ENCODE measurements around the gene GNS. TPM values are rescaled to one million over a fixed set of nuclear protein-coding genes. Genes with fewer than 3 reads are reported as not detected.

The GNS gene
- total RNA-seq, 1 experiment from 2014 or later: 139 TPM

GRCh38 chr12:64674367-64674922 is 84.8 kb downstream of the GNS start:
- no peak for DNase-seq (ENCODE audit: low spot score)

GRCh38 chr12:64673490-64674169 is 85.6 kb downstream of the GNS start:
- DNase-seq (ENCODE audit: low spot score): peak; percentile 69

- DNase-seq (ENCODE audit: low spot score): peak; percentile 82
Measured at GRCh38 chr12:64672925-64673409, 86.2 kb downstream of the GNS start.

GRCh38 chr12:64671681-64672080 is 87.5 kb downstream of the GNS start:
- no peak for DNase-seq (ENCODE audit: low spot score)

- no peak for DNase-seq (ENCODE audit: low spot score)
Measured at GRCh38 chr12:64670919-64671639, 88.1 kb downstream of the GNS start.

- no peak for DNase-seq (ENCODE audit: low spot score)
Measured at GRCh38 chr12:64670019-64670418, 89.2 kb downstream of the GNS start.

GRCh38 chr12:64669270-64669842 is 89.8 kb downstream of the GNS start:
- no peak for DNase-seq (ENCODE audit: low spot score)

GRCh38 chr12:64667793-64668192 is 91.4 kb downstream of the GNS start:
- no peak for DNase-seq (ENCODE audit: low spot score)

GRCh38 chr12:64666054-64666914 is 92.9 kb downstream of the GNS start:
- DNase-seq (ENCODE audit: low spot score): no peak

GRCh38 chr12:64665514-64665913 is 93.7 kb downstream of the GNS start:
- no peak for DNase-seq (ENCODE audit: low spot score)

Other genes with a start within 250 kb of the GNS start
- 21.4 and 23.0 TPM in 2 replicates for gene RASSF3, start 148.9 kb downstream of the GNS start, total RNA-seq (2014; rRNA removed; shearing (Covaris generic))
- gene TBC1D30, start 65.2 kb upstream of the GNS start, total RNA-seq (2014; rRNA removed; shearing (Covaris generic)): 0.26 and 1.6 TPM in 2 replicates

Measured in A172 (cell line).